ENCODE results near the gene SLIT1.

GRCh38 chr10:97013568-97013967 lies 172.2 kb downstream of the SLIT1 start:
- TF ChIP-seq, protein P1, sequence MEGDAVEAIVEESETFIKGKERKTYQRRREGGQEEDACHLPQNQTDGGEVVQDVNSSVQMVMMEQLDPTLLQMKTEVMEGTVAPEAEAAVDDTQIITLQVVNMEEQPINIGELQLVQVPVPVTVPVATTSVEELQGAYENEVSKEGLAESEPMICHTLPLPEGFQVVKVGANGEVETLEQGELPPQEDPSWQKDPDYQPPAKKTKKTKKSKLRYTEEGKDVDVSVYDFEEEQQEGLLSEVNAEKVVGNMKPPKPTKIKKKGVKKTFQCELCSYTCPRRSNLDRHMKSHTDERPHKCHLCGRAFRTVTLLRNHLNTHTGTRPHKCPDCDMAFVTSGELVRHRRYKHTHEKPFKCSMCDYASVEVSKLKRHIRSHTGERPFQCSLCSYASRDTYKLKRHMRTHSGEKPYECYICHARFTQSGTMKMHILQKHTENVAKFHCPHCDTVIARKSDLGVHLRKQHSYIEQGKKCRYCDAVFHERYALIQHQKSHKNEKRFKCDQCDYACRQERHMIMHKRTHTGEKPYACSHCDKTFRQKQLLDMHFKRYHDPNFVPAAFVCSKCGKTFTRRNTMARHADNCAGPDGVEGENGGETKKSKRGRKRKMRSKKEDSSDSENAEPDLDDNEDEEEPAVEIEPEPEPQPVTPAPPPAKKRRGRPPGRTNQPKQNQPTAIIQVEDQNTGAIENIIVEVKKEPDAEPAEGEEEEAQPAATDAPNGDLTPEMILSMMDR (IDR thresholded peaks at IDR 0.05; ENCODE audit: poor library complexity, severe bottlenecking), result no peak
- TF ChIP-seq POLR2AphosphoS5 (IDR thresholded peaks at IDR 0.05) (no peak), TAF1 (IDR thresholded peaks at IDR 0.05; ENCODE audit: low read depth) (no peak), EZH2 (IDR thresholded peaks at IDR 0.05; ENCODE audit: borderline replicate concordance, insufficient read depth, low read length, poor library complexity, severe bottlenecking) (no peak), RAD21 (conservative IDR thresholded peaks at IDR 0.05) (no peak), REST (IDR thresholded peaks at IDR 0.05; ENCODE audit: borderline replicate concordance) (no peak), SMC3 (conservative IDR thresholded peaks at IDR 0.05; ENCODE audit: poor library complexity) (no peak), EP300 (conservative IDR thresholded peaks at IDR 0.05; ENCODE audit: poor library complexity, severe bottlenecking) (no peak), MXI1 (conservative IDR thresholded peaks at IDR 0.05; ENCODE audit: poor library complexity, severe bottlenecking) (no peak)

All from neural cell (in vitro differentiated cells).